Stimulated activated naive CD4-positive, alpha-beta T cell treated with Interleukin-2 at 50 U/mL for 16 hours (primary cell): ENCODE results near the gene CCDC106.

ENCODE experiments used
- DNase-seq: peaks from one replicate; lab custom pipeline; 2025; lab: John Stamatoyannopoulos, UW

CCDC106 gene

DNA sequence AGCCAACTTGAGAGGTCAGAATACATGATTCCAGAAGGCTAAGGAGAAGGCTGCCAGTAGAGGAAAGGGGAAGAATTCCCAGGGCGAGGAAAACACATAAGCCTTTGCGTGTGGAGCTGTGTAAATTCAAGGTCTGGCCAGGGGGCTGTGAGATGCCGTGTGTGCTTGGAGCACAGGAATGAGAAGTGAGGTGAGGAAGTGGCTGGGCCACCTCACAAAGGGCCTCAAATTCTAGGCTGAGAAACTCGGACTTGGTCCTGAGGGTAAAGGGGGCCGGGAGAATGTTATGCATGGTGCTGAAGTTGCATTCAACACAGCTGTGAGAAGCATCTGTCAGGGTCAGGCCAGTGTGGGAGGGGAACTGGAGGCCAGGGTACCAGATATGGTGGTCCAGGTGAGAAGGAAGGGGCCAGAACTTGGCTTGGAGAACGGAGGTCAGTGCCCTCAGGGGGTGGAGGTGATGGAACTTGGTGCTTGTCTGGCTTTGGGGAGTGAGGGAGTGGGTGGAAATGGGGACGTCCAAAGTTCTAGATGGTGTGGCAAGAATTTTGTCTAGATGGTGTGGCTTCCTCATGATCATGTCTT, 12.1 kb upstream of the CCDC106 start:
- DNase-seq, result no peak

- DNase-seq, result no peak
Measured at GRCh38 chr19:55636723-55637122, 11.3 kb upstream of the CCDC106 start.

GRCh38 chr19:55637534-55637933, 10.5 kb upstream of the CCDC106 start:
- no peak for DNase-seq

GRCh38 chr19:55638864-55639359, 9.1 kb upstream of the CCDC106 start:
- DNase-seq, result peak; percentile 40

GRCh38 chr19:55640043-55640576, 7.9 kb upstream of the CCDC106 start:
- peak; percentile 73 for DNase-seq

GRCh38 chr19:55640577-55641425, 7.2 kb upstream of the CCDC106 start, which contains the start of gene ZNF580:
Gene ZNF580 (plus strand): TSS chr19:55641002. CDS start chr19:55642509, 1,507 bp downstream.
- peak; percentile 52 for DNase-seq

GRCh38 chr19:55641426-55642152, 6.4 kb upstream of the CCDC106 start:
- peak; percentile 38 for DNase-seq

GRCh38 chr19:55642153-55643002, 5.6 kb upstream of the CCDC106 start:
- peak; percentile 15 for DNase-seq

- DNase-seq, result peak; percentile 81
Measured at GRCh38 chr19:55643003-55643886, 4.8 kb upstream of the CCDC106 start, which contains the start of gene ZNF581. Gene ZNF581 (plus strand): TSS chr19:55643649. CDS start chr19:55644572, 923 bp downstream.

GRCh38 chr19:55643887-55644176, 4.2 kb upstream of the CCDC106 start:
- no peak for DNase-seq

DNA sequence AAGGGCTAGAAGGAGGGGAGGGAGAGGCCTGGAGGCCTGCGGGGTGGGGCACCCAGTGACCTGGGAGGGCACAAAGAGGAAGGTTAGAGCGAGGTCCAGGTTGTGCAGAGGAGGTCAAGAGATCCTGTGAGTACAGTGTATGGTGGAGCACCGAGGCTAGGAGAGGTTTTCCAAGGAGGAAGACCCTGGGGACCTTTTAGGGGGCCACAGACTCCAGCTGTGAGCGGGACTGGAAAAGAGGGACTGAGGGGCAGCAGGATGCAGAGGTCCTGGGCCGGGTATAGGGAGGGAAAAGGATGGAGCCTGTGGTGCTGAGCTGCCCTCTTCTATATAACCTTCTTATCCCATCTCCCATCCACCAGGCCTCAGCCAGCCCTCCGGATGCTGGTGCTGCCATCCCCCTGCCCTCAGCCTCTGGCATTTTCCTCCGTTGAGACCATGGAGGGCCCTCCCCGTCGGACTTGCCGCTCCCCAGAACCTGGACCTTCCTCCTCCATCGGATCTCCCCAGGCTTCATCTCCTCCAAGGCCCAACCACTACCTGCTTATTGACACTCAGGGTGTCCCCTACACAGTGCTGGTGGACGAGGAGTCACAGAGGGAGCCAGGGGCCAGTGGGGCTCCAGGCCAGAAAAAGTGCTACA, 3.7 kb upstream of the CCDC106 start:
- DNase-seq, result no peak

GRCh38 chr19:55644842-55645511, 3.0 kb upstream of the CCDC106 start:
- no peak for DNase-seq

- DNase-seq, result no peak
Measured at GRCh38 chr19:55645512-55645881, 2.5 kb upstream of the CCDC106 start.

DNA sequence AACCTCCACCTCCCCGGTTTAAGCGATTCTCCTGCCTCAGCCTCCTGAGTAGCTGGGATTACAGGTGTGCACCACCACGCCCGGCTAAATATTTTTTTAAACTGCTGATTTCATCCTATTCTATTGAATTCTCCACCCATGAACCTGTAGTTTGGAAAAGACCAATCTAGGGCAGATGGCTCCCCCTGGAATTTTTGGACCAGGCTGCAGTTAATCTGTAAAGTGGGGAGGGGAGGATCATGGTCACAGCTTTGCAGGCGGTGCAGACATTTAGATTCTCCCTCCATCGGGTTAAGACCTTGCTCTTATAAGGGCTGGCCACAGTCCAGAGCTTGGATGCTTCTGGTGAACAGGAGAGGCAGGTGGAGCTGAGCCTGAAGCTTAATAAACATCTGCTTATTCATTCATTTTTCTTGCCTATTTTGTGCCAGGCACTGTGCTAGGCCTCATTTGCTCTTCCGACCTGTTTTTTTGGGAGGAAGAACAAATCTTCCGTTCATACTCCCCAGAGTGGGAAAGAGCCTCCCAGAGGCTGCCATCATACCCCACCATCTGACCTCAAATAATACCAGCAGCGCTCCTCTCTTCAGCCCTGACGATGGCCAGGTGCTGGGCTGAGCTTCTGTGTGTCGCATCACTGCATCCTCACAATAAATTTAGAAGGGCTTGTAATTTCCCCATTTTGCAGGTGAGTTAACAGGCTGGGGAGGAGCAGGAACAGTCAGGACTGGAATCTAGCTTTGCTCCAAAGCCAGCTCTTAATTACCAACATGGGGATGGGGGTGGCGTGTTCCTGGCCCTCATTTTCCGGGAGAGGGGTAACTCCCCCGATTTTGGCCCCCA, 902 bp upstream of the CCDC106 start:
- DNase-seq, result no peak

- no peak for DNase-seq
Measured at GRCh38 chr19:55648585-55649267, 714 bp downstream of the CCDC106 start.

DNA sequence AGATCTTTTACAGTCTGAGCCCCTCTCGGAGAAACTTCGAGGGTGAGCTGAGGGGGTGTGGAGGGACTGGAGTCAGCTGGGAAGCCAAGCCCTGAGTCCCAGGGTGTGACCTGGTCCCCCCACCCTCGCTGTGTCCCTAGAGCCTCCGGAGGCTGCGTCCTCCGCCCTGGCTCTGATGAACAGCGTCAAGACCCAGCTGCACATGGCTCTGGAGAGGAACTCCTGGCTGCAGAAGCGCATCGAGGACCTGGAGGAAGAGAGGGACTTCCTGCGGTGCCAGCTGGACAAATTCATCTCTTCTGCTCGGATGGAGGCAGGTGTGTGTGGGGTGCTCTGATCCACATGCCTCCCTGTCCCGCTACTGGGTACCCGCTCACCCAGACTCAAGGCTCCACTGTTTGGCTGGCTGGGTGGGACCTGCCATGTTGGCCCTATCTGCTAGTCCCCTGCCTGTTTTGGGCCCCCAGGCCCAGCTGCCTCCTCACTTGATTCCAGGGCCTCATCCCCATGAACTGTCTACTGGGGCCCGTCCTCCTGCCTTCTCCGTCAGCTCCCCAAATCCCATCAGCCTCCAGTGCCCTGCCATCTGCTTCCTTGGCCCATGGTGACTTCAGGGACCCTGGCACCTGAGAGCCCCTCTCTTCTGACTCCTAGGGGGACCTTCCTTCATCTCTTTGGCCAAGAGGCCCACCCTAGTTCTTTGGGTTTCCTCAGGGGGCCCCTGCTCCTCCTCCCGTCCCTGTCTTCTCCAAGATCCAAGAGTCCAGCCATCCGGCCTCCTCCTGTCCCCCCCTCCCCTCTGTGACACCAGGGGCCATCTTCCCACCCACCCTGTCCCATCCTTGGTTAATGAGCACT, 1.5 kb downstream of the CCDC106 start:
- DNase-seq, result no peak

DNA sequence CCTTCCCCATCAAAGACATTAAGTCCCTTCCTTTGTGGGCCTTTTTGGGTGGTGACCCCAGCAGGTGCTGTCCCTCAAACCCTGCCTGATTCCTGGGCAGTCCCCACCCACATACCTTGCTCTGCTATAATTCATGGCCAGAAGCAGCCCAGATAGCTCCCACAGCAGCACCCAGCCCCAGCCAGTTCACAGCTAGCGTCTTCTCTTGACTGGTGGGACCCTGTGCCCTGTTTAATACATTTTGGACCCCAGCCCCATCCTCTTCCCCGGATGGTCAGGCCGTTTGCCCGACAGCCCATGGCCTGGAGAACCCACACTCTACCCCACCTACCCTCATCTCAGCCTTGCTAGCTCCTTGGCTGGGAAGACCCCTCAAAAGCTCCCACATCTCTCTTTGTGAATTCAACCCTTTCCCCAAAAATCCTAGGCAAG, 2.1 kb downstream of the CCDC106 start:
- DNase-seq, result no peak
